ENCODE results near the gene GOLPH3L.

DNA sequence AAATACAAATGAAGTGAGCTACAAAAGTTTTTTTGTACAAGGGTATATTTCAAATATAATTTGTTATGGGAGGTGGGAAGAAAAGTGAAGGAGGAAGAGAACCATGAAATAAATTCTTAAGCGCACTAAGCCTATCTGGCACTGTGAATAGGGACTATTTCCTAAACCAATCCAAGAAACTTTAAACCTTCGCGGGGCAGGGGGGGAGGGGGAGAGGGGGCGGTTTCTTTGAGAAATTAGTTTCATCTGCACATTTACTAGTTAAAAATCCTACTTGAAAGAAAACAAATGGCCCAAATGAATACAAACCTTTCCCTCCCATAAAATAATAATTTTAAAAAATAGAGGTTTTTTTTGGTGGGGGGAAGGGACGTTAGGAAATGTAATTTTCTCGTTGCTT, 364 bp downstream of the GOLPH3L start:
- TF ChIP-seq CTCF (IDR thresholded peaks at IDR 0.05) (no peak), POLR2A (IDR thresholded peaks at IDR 0.05) (no peak), POLR2AphosphoS5 (IDR thresholded peaks at IDR 0.05) (no peak)
